GM18520 (cell line): ENCODE measurements around the gene H2AZ2.
A peak's percentile ranks its signal among the peaks of the same experiment; 100 is the strongest.

Experiments
- ATAC-seq: cut with Tn5 transposase; IDR thresholded peaks from one replicate; pipeline ENCODE4 v1.9.1; 2021; ENCODE audit not compliant: unreplicated experiment

H2AZ2 gene

GRCh38 chr7:44847920-44848634 is at the start of gene H2AZ2:
H2AZ2 (minus strand) TSS chr7:44848087; CDS start chr7:44847971, 116 bp downstream.
- peak; percentile 77 for ATAC-seq

- ATAC-seq: no peak
Measured at GRCh38 chr7:44897309-44897708, 49.4 kb upstream of the H2AZ2 start.

- no peak for ATAC-seq
Measured at GRCh38 chr7:44894888-44895580, 47.1 kb upstream of the H2AZ2 start.

GRCh38 chr7:44893710-44894234 is 45.9 kb upstream of the H2AZ2 start:
- no peak for ATAC-seq

- no peak for ATAC-seq
Measured at GRCh38 chr7:44891791-44892190, 43.9 kb upstream of the H2AZ2 start.

- ATAC-seq: no peak
Measured at GRCh38 chr7:44891372-44891771, 43.5 kb upstream of the H2AZ2 start.

- no peak for ATAC-seq
Measured at GRCh38 chr7:44889086-44889781, 41.3 kb upstream of the H2AZ2 start.

- no peak for ATAC-seq
Measured at GRCh38 chr7:44887293-44887692, 39.4 kb upstream of the H2AZ2 start.

GRCh38 chr7:44885394-44886317 is 37.8 kb upstream of the H2AZ2 start, which contains the start of gene PURB:
PURB (minus strand) TSS chr7:44885530; CDS start chr7:44885348, 182 bp downstream.
- ATAC-seq: peak; percentile 87

GRCh38 chr7:44884621-44885393 is 36.9 kb upstream of the H2AZ2 start:
- peak; percentile 9 for ATAC-seq

GRCh38 chr7:44883961-44884620 is 36.2 kb upstream of the H2AZ2 start:
- ATAC-seq: no peak

GRCh38 chr7:44882899-44883298 is 35.0 kb upstream of the H2AZ2 start:
- ATAC-seq: no peak

GRCh38 chr7:44881610-44882009 is 33.7 kb upstream of the H2AZ2 start:
- no peak for ATAC-seq

GRCh38 chr7:44881066-44881600 is 33.2 kb upstream of the H2AZ2 start:
- ATAC-seq: no peak

- ATAC-seq: no peak
Measured at GRCh38 chr7:44880317-44881018, 32.6 kb upstream of the H2AZ2 start.

- no peak for ATAC-seq
Measured at GRCh38 chr7:44876393-44876792, 28.5 kb upstream of the H2AZ2 start.

- no peak for ATAC-seq
Measured at GRCh38 chr7:44875241-44875640, 27.4 kb upstream of the H2AZ2 start.

- no peak for ATAC-seq
Measured at GRCh38 chr7:44872787-44873186, 24.9 kb upstream of the H2AZ2 start.
